Activated T-helper 2 cell treated with anti-CD3 and anti-CD28 coated beads, Interferon-gamma antibody, Interleukin-2, Interleukin-4, amounts not matched to agents 10 μg/mL and 5 μg/mL and 100 μg/mL, durations not matched to agents 14 hours and 24 hours and 36 hours (primary cell): ENCODE measurements around the gene SRSF10. TPM values are rescaled to one million over a fixed set of nuclear protein-coding genes. Genes with fewer than 3 reads are reported as not detected.

ENCODE experiments used
- DNase-seq: peaks from one replicate; pipeline ENCODE4 v3.0.0; 2021; ENCODE audit warnings: low spot score
- H3K27ac Mint-ChIP-seq: one replicate; pipeline ENCODE4 v1.8.0; 2021; ENCODE audit warnings: mixed read lengths
- H3K27me3 Mint-ChIP-seq: one replicate; pipeline ENCODE4 v1.8.0; 2021; ENCODE audit warnings: low read depth, mixed read lengths
- H3K36me3 Mint-ChIP-seq: one replicate; pipeline ENCODE4 v1.8.0; 2021; ENCODE audit warnings: low read depth, mixed read lengths
- H3K4me1 Mint-ChIP-seq: one replicate; pipeline ENCODE4 v1.8.0; 2021; ENCODE audit warnings: low read depth, mixed read lengths
- H3K4me3 Mint-ChIP-seq: one replicate; pipeline ENCODE4 v1.8.0; 2021; ENCODE audit warnings: low read depth, mild to moderate bottlenecking, moderate library complexity, mixed read lengths
- H3K9me3 Mint-ChIP-seq: one replicate; pipeline ENCODE4 v1.8.0; 2021; ENCODE audit warnings: mixed read lengths
- intact Hi-C: fragments of 100-400 bp; cut with micrococcal nuclease; formaldehyde crosslinking; loops from one replicate; pipeline ENCODE4 v1.15.1; 2023
- total RNA-seq: library from RNA; stranded (reverse); gene quantifications from 2 replicates; pipeline ENCODE4 v1.2.3, GENCODE V29; 2022

SRSF10 gene
- total RNA-seq, 1 donor from 2014 or later, result 217 TPM

DNA sequence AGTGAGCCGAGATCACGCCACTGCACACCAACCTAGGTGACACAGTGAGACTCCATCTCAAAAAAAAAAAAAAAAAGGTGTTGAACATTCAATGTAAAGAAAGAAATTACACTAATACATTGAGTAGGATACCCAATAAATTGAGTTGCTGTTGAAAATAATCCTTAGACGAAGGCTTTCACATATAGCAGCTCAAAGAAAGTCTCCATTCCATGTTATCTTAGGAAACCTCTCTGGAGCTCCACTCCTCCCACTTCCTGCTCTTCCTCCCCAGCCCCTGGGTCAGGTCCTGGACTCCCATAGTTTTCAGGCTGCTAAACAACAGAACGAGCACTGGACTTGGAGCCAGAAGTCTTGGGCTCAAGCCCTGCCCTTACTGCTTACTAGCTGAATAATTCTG is 51.3 kb downstream of the SRSF10 start:
- H3K4me3 Mint-ChIP-seq, result no peak overlapping the region

DNA sequence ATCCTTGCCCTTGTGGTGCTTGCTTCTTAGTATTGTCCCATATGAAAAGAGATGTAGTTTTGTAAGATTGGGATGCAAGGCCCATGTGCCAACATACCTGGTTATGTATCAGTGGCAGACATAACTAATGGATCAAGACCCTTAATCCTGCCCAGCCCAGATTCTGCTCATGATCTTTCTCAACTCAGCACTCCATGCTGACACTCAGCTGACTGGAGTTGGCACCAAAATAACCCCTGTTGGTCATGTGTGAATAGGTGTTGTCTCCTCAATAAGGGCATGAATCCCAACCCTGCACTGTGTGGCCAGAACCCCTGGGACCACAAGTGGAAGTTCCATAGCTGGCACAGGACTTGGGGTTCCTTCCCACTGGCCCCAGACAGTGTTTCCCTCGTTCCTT is 53.0 kb downstream of the SRSF10 start:
- DNase-seq, result no peak
- Mint-ChIP-seq H3K27me3 (peaks cover 13% of the 10 kb centered on the region), H3K27ac (no peak overlapping the region), H3K36me3 (no peaks in the 10 kb centered on the region), H3K4me3 (no peak overlapping the region), H3K4me1 (no peaks in the 10 kb centered on the region), H3K9me3 (no peaks in the 10 kb centered on the region)
- intact Hi-C loops, result no loop called here

More for the DNA sequence above, 51.3 kb downstream of the SRSF10 start:
- H3K9me3 Mint-ChIP-seq, result no peaks in the 10 kb centered on the region
- DNase-seq, result no peak
- no peak overlapping the region for H3K27ac Mint-ChIP-seq
- peaks cover 13% of the 10 kb centered on the region for H3K27me3 Mint-ChIP-seq
- intact Hi-C loops, result no loop called here
- no peaks in the 10 kb centered on the region for H3K4me1 Mint-ChIP-seq
- H3K36me3 Mint-ChIP-seq, result no peaks in the 10 kb centered on the region

DNA sequence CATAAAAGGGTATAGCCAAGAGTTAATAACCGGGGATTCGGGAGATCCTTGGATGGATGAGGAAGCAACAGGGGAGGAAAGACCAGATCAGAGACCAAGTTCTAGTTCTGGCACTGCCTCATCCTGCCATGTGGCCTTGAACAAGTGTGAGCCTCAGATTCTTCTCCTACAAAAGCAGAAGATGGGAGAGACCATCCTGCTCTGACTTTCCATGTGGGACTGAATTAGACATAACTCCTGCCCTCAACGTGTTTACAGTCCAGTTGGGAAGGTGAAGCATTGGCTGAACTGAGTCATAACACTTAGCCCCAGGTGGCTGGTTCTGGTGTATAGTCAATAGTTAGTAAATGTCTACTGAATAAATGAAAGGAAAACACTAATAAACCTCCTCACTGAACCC is 54.8 kb downstream of the SRSF10 start:
- Mint-ChIP-seq H3K27me3 (peaks cover 10% of the 10 kb centered on the region), H3K27ac (no peak overlapping the region), H3K4me1 (no peaks in the 10 kb centered on the region), H3K36me3 (no peaks in the 10 kb centered on the region), H3K4me3 (no peak overlapping the region), H3K9me3 (no peaks in the 10 kb centered on the region)
- no peak for DNase-seq
- intact Hi-C loops, result no loop called here

DNA sequence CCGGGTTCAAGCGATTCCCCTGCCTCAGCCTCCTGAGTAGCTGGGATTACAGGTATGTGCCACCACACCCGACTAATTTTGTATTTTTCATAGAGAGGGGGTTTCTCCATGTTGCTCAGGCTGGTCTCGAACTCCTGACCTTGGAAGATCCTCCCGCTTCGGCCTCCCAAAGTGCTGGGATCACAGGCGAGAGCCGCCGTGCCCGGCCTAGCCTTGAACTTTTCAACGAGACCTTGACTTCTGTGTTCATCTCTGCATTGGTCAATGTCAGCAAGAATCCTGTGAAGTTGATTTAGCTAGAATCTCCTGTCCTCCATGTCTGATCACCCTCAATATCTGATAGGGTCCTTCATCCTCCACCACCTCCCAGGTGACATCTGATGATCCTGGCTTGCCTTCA is 55.5 kb downstream of the SRSF10 start:
- H3K27me3 Mint-ChIP-seq, result peaks cover 9% of the 10 kb centered on the region
- H3K9me3 Mint-ChIP-seq, result no peaks in the 10 kb centered on the region
- intact Hi-C loops, result no loop called here

DNA sequence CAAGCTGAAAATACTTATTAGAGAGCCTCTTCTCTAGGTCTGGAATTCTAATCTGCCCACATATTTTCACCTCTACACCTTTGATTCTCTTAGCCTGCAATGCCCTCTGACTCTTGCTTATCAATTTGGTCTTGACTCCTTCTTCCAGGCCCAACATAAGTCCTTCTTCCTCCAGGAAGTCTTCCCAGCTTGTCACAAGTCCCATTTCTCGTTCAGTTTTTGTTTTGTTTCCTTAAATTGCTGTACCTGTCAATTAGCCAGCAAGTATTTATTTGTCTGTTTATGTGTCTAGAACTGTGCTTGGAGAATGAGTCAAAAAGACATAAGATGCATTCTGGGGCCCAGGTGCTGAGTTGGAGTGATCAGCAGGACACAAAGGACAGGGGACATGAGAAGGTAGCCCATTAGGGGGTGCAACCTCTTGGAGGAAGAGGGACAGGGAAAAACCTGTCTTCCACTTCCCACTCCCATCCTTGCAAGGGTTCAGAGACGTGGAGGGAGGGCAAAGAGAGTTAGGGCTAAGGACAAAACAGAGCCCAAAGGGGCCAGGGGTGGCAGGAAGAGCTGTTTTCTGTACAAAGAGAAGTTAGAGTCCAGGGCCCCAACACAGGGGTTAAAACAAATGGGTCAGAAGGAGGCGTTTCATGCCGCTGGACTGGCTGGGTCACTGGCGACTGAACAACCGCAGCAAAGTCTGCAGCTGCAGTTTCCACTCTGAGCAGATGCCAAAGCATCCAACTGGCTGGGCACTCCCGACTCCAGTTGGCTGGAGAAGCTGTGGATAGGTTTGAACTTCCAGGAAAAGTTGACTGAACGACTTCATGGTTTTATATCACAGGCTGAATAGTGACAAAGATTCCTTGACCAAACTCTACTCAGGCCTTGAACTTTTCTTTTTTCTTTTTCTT is 56.3 kb downstream of the SRSF10 start:
- Mint-ChIP-seq H3K4me1 (no peaks in the 10 kb centered on the region), H3K27ac (no peak overlapping the region), H3K27me3 (peaks cover 6% of the 10 kb centered on the region), H3K9me3 (no peaks in the 10 kb centered on the region), H3K4me3 (no peak overlapping the region), H3K36me3 (no peaks in the 10 kb centered on the region)
- intact Hi-C loops, result no loop called here
- DNase-seq, result no peak

More for the DNA sequence above, 55.5 kb downstream of the SRSF10 start:
- Mint-ChIP-seq H3K36me3 (no peaks in the 10 kb centered on the region), H3K4me3 (no peak overlapping the region), H3K27ac (no peak overlapping the region), H3K4me1 (no peaks in the 10 kb centered on the region)
- DNase-seq, result no peak

DNA sequence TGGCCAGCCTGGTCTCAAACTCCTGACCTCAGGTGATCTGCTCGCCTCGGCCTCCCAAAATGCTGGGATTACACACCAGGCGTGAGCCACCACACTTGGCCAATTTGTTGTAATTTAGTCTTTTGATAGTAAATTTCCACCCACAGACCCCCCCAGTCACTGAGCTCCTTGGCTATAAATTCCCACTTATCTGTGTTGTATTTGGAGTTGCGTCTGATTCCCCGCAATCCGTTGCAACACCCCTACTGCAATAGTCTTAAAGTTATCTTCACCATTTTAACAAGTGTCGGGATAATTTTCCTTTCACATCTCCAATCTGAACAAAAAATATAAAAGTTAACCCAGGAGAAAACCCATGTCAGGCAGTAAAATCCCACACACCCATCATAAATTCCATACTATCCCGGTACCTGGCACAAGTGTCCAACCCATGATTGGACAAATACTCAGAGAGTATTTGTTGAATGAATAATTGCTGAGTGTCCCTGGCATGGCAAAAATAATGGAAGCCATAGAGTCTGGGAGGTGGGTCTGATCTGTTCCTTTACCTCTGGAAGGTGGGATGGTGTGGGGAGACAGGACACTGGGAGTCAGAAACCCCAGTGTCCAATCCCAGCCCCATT is 57.7 kb downstream of the SRSF10 start:
- no peak overlapping the region for H3K27ac Mint-ChIP-seq
- no peaks in the 10 kb centered on the region for H3K36me3 Mint-ChIP-seq
- intact Hi-C loops, result no loop called here
- no peak for DNase-seq
- no peaks in the 10 kb centered on the region for H3K9me3 Mint-ChIP-seq
- no peak overlapping the region for H3K4me3 Mint-ChIP-seq
- H3K27me3 Mint-ChIP-seq, result peaks cover 6% of the 10 kb centered on the region
- H3K4me1 Mint-ChIP-seq, result no peaks in the 10 kb centered on the region

DNA sequence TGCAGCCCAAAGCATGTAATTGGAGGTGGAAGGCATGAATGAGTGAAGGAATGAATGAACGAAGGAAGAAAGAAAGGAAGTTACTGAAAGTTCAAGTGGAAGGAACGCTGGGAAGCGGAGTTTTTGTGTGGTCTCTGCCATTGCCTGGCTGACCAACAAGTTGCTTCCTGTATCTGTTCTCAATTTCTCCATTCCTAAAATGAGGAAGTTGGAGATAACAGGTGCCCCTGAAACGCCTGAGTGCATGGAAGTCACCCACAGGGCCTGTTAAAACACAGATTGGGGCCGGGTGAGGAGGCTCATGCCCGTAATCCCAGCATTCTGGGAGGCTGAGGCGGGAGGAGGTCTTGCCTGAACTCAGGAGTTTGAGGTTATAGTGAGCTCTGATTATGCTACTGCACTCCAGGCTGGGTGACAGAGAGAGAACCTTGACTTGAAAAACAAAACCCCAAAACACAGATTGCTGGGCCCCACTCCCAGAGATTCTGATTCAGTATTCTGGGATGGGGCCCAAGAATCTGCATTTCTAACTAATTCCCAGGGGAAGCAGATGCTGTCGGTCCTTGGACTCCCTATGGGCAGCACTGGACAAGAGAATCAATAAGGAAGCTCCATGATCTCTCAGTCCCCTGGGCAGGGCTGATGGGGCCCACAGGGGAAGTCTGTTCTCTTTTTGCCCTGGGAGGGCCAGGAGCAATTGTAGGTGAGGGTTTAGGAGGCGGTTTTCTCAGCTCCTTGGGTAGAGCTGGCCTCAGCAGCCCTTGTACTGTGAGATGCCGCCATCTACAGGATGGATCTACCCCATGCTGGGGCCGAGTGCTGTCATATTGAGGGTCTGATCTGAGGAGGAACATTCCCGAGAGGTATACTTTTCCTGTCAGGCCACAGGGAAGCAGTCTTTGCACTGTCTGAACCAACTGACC is 63.7 kb downstream of the SRSF10 start:
- peaks cover 21% of the 10 kb centered on the region for H3K4me1 Mint-ChIP-seq
- peak; percentile 32 for DNase-seq
- intact Hi-C loops, result loop anchor here (1.0 to 5.0 kb wide), 3 partner anchors 89 to 144 kb away; partner anchors contain the start of gene HMGCL
- no peaks in the 10 kb centered on the region for H3K9me3 Mint-ChIP-seq
- no peak overlapping the region for H3K4me3 Mint-ChIP-seq
- H3K27ac Mint-ChIP-seq, result no peak overlapping the region
- no peaks in the 10 kb centered on the region for H3K36me3 Mint-ChIP-seq
- no peaks in the 10 kb centered on the region for H3K27me3 Mint-ChIP-seq

DNA sequence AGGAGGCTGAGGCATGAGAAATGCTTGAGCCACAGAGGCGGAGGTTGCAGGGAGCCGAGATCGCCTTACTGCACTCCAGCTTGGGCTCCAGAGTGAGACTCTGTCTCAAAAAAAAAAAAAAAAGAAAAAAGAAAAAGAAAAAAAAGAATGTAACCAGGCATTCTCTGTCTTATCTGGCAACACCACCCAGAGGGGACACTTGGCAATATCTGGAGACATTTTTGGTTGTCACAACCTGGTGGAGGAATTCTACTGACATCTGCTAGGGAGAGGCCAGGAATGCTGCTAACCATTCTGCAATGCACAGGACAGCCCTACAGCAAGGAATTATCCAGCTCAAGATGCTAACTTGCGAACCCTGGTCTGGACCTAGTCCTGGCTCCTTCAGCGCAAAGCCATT is 64.7 kb downstream of the SRSF10 start:
- no peaks in the 10 kb centered on the region for H3K36me3 Mint-ChIP-seq
- no peak overlapping the region for H3K27ac Mint-ChIP-seq
- no peaks in the 10 kb centered on the region for H3K27me3 Mint-ChIP-seq

DNA sequence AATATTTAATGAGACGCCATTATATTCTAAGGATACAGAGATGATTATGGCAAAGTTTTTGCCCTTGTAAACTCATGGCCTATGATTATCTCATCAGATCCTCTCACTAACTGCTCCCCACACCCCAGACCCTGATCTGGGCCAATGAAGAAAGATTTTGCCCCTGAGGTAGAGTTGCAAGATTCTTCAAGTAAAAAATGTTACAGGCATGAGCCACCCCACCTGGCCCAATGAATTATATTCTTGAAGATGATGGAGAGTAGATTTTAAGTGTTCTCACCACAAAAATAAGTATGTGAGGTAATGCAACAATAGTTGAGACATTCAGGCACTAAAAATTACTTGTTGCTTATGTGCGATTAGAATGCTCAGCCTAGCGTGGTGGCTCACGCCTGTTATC is 65.2 kb downstream of the SRSF10 start:
- no peak overlapping the region for H3K27ac Mint-ChIP-seq

More for the DNA sequence above, 64.7 kb downstream of the SRSF10 start:
- Mint-ChIP-seq H3K4me1 (peaks cover 29% of the 10 kb centered on the region), H3K9me3 (no peaks in the 10 kb centered on the region), H3K4me3 (no peak overlapping the region)
- intact Hi-C loops, result loop anchor here (5.0 kb wide), 1 partner anchor 88 kb away; the partner anchor contains the start of gene HMGCL
- DNase-seq, result no peak

More for the DNA sequence above, 65.2 kb downstream of the SRSF10 start:
- H3K4me1 Mint-ChIP-seq, result peaks cover 32% of the 10 kb centered on the region
- no peaks in the 10 kb centered on the region for H3K9me3 Mint-ChIP-seq
- DNase-seq, result no peak
- H3K4me3 Mint-ChIP-seq, result no peak overlapping the region
- intact Hi-C loops, result loop anchor here (5.0 kb wide), 1 partner anchor 88 kb away; the partner anchor contains the start of gene HMGCL
- H3K27me3 Mint-ChIP-seq, result no peaks in the 10 kb centered on the region
- H3K36me3 Mint-ChIP-seq, result no peaks in the 10 kb centered on the region

Other genes with a start within 250 kb of the SRSF10 start
- gene ELOA, start 236.9 kb downstream of the SRSF10 start, total RNA-seq, result 42.0 and 45.5 TPM in 2 replicates
- 71.4 and 72.7 TPM in 2 replicates for gene PITHD1, start 201.9 kb downstream of the SRSF10 start, total RNA-seq
- gene LYPLA2, start 189.2 kb downstream of the SRSF10 start, total RNA-seq, result 86.4 and 88.4 TPM in 2 replicates
- gene GALE, start 179.6 kb downstream of the SRSF10 start, total RNA-seq, result 57.8 and 62.1 TPM in 2 replicates
- gene HMGCL, start 154.9 kb downstream of the SRSF10 start, total RNA-seq, result 22.8 and 25.9 TPM in 2 replicates
- 3.3 and 4.0 TPM in 2 replicates for gene FUCA1, start 112.0 kb downstream of the SRSF10 start, total RNA-seq
- 0.05 and 0.07 TPM in 2 replicates for gene CNR2, start 67.0 kb downstream of the SRSF10 start, total RNA-seq
- gene PNRC2, start 20.5 kb downstream of the SRSF10 start, total RNA-seq, result 111 and 137 TPM in 2 replicates
- not detected in 2 replicates for gene MYOM3, start 131.8 kb upstream of the SRSF10 start, total RNA-seq
- not detected in 2 replicates for gene IL22RA1, start 162.8 kb upstream of the SRSF10 start, total RNA-seq
- gene IFNLR1, start 207.0 kb upstream of the SRSF10 start, total RNA-seq, result 5.8 and 6.5 TPM in 2 replicates